ENCODE data around the gene SCUBE1. TPM values are rescaled to one million over a fixed set of nuclear protein-coding genes. Genes with fewer than 3 reads are reported as not detected.

SCUBE1 gene
- polyA plus RNA-seq, 1 of the 3 experiments (the other 2 are of a cell fraction) = 0.56 TPM

GRCh38 chr22:43168471-43169309, 174.5 kb downstream of the SCUBE1 start (continued):
- TF ChIP-seq TCF12 (IDR thresholded peaks at IDR 0.05) (no peak), NFIC (IDR thresholded peaks at IDR 0.05; ENCODE audit: borderline replicate concordance) (no peak), SIN3A (IDR thresholded peaks at IDR 0.05; ENCODE audit: borderline replicate concordance, low read depth, low read length) (no peak)
- TF ChIP-seq, protein P1, sequence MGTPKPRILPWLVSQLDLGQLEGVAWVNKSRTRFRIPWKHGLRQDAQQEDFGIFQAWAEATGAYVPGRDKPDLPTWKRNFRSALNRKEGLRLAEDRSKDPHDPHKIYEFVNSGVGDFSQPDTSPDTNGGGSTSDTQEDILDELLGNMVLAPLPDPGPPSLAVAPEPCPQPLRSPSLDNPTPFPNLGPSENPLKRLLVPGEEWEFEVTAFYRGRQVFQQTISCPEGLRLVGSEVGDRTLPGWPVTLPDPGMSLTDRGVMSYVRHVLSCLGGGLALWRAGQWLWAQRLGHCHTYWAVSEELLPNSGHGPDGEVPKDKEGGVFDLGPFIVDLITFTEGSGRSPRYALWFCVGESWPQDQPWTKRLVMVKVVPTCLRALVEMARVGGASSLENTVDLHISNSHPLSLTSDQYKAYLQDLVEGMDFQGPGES (IDR thresholded peaks at IDR 0.05; ENCODE audit: low read depth, low read length) = no peak

DNA sequence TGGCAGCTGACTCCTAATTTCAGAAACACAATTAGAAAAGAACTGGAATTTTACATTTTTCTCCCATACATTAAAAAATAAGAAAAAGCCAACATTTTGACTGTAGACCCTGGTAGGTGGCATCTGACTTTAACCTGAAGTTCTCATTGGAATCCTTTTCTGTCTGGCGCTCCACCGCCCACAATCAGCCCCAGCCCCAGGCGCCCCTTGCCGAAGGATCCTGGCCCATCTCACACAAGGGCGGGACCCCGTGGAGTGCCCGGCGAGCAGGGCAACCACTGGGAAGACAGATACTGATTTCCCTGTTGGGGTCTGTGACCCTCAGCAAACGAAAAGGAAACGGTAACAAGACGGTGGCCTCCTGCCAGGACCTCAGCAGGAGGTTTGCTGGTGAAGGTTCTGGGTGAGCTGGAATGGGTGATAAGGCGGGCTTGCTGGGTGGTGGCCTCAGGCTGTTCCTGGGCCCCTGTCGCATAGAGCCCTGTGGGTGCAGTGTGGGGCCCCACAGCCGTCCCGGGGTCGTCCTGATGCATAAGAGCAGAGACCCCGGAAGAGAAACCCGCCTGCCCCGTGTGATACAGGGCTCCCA, 176.1 kb downstream of the SCUBE1 start:
- no peaks in the 10 kb centered on the region for H3K9me2 ChIP-seq
- CTCF ChIA-PET = no interaction called here
- POLR2A ChIA-PET = interaction anchor here (1.7 kb wide), 1 partner anchor 13 kb away, joined by 3 read pairs; no protein-coding TSS in a partner anchor

More for the DNA sequence above, 176.1 kb downstream of the SCUBE1 start:
- Histone ChIP-seq H3K9me3 (no peaks in the 10 kb centered on the region), H4K20me1 (ENCODE audit: insufficient read depth) (no peaks in the 10 kb centered on the region), H3K27me3 (ENCODE audit: insufficient read depth) (no peaks in the 10 kb centered on the region), H3K79me2 (ENCODE audit: insufficient read depth) (no peaks in the 10 kb centered on the region), H3K4me2 (no peak overlapping the region), H2AFZ (ENCODE audit: low read depth) (no peak overlapping the region), H3K4me3 (ENCODE audit: low read depth in 2 of 2, low read length in 1 of 2) (no peak overlapping the region), H3K4me1 (ENCODE audit: control insufficient read depth in 1 of 2, insufficient read depth in 2 of 2, low read depth in 1 of 2, low read length in 1 of 2) (no peaks in the 10 kb centered on the region; a peak in 1 of 4 replicates), H3K9ac (no peak overlapping the region), H3K27ac (ENCODE audit: low read depth in 2 of 2, low read length in 1 of 2) (no peak overlapping the region), H3K36me3 (replicated peaks in 1 of 2; ENCODE audit: control insufficient read depth in 1 of 2, insufficient read depth in 2 of 2, low read length in 1 of 2) (no peaks in the 10 kb centered on the region), H3F3A (replicated peaks; ENCODE audit: insufficient read depth) (no peaks in the 10 kb centered on the region)
- TF ChIP-seq GATA2 (CRISPR knock-in tag; IDR thresholded peaks at IDR 0.05) = no peak
- TF ChIP-seq, protein P2, sequence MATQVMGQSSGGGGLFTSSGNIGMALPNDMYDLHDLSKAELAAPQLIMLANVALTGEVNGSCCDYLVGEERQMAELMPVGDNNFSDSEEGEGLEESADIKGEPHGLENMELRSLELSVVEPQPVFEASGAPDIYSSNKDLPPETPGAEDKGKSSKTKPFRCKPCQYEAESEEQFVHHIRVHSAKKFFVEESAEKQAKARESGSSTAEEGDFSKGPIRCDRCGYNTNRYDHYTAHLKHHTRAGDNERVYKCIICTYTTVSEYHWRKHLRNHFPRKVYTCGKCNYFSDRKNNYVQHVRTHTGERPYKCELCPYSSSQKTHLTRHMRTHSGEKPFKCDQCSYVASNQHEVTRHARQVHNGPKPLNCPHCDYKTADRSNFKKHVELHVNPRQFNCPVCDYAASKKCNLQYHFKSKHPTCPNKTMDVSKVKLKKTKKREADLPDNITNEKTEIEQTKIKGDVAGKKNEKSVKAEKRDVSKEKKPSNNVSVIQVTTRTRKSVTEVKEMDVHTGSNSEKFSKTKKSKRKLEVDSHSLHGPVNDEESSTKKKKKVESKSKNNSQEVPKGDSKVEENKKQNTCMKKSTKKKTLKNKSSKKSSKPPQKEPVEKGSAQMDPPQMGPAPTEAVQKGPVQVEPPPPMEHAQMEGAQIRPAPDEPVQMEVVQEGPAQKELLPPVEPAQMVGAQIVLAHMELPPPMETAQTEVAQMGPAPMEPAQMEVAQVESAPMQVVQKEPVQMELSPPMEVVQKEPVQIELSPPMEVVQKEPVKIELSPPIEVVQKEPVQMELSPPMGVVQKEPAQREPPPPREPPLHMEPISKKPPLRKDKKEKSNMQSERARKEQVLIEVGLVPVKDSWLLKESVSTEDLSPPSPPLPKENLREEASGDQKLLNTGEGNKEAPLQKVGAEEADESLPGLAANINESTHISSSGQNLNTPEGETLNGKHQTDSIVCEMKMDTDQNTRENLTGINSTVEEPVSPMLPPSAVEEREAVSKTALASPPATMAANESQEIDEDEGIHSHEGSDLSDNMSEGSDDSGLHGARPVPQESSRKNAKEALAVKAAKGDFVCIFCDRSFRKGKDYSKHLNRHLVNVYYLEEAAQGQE (IDR thresholded peaks at IDR 0.05; ENCODE audit: low read depth, low read length) = no peak
- TF ChIP-seq, protein P1 (IDR thresholded peaks at IDR 0.05; ENCODE audit: low read depth, low read length) = no peak
- no peak for TF ChIP-seq MEF2A (IDR thresholded peaks at IDR 0.05; ENCODE audit: borderline replicate concordance, low read depth)
- TF ChIP-seq, protein P3, sequence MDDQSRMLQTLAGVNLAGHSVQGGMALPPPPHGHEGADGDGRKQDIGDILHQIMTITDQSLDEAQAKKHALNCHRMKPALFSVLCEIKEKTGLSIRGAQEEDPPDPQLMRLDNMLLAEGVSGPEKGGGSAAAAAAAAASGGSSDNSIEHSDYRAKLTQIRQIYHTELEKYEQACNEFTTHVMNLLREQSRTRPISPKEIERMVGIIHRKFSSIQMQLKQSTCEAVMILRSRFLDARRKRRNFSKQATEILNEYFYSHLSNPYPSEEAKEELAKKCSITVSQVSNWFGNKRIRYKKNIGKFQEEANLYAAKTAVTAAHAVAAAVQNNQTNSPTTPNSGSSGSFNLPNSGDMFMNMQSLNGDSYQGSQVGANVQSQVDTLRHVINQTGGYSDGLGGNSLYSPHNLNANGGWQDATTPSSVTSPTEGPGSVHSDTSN (IDR thresholded peaks at IDR 0.05) = no peak
- TF ChIP-seq JUND (IDR thresholded peaks at IDR 0.05) = no peak
- no peak for TF ChIP-seq RCOR1 (IDR thresholded peaks at IDR 0.05; ENCODE audit: low read length)
- TF ChIP-seq, protein P4, sequence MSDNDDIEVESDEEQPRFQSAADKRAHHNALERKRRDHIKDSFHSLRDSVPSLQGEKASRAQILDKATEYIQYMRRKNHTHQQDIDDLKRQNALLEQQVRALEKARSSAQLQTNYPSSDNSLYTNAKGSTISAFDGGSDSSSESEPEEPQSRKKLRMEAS (IDR thresholded peaks at IDR 0.05; ENCODE audit: low read depth) = no peak
- no peak for TF ChIP-seq NFIC (IDR thresholded peaks at IDR 0.05; ENCODE audit: borderline replicate concordance)
- no peak for TF ChIP-seq FOSL2 (IDR thresholded peaks at IDR 0.05; ENCODE audit: borderline replicate concordance, low read depth)
- TF ChIP-seq, protein P5, sequence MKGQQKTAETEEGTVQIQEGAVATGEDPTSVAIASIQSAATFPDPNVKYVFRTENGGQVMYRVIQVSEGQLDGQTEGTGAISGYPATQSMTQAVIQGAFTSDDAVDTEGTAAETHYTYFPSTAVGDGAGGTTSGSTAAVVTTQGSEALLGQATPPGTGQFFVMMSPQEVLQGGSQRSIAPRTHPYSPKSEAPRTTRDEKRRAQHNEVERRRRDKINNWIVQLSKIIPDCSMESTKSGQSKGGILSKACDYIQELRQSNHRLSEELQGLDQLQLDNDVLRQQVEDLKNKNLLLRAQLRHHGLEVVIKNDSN (IDR thresholded peaks at IDR 0.05; ENCODE audit: borderline replicate concordance, low read depth) = no peak
- TF ChIP-seq EP300 (IDR thresholded peaks at IDR 0.05; ENCODE audit: borderline replicate concordance in 1 of 2, low read depth in 1 of 2, low read length in 1 of 2) = no peak
- no peak for TF ChIP-seq FOXM1 (IDR thresholded peaks at IDR 0.05; ENCODE audit: low read depth)
- TF ChIP-seq CHD2 (IDR thresholded peaks at IDR 0.05; ENCODE audit: low read length, partially characterized antibody) = no peak
- TF ChIP-seq TAF1 (IDR thresholded peaks at IDR 0.05; ENCODE audit: borderline replicate concordance, low read depth, low read length) = no peak
- no peak for TF ChIP-seq NRF1 (IDR thresholded peaks at IDR 0.05; ENCODE audit: low read depth, low read length)
- TF ChIP-seq ELF1 (IDR thresholded peaks at IDR 0.05) = no peak
- WGBS (ENCODE audit: low lambda C conversion rate) = 97% methylated on average over 9 of the region's 19 CpGs
- DNase-seq = no peak

Data from SK-N-SH (cell line).